Measurements from ENCODE around the gene LTF.
A peak's percentile ranks its signal among the peaks of the same experiment; 100 is the strongest.

GRCh38 chr3:46496746-46497555, 32.2 kb upstream of the LTF start:
- peak; percentile 38 for TF ChIP-seq CTCF (IDR thresholded peaks at IDR 0.05)
- TF ChIP-seq EZH2 (IDR thresholded peaks at IDR 0.05; ENCODE audit: borderline replicate concordance, insufficient read depth, low read depth, low read length, poor library complexity, severe bottlenecking) = no peak
